Peyer's patch (tissue), 4 donors: ENCODE data around the gene EPC1. TPM values are rescaled to one million over a fixed set of nuclear protein-coding genes. Genes with fewer than 3 reads are reported as not detected.
"Not testable (repeated sequence)": the region's sequence is repeated elsewhere in the genome, so short reads cannot be mapped to it uniquely, and the experiment has no call there.

Source experiments
- DNase-seq, 3 donors: peaks; one replicate each; pipeline ENCODE4 v3.0.0-alpha.2; 2017 to 2019
- H3K27ac ChIP-seq, 4 donors: fragments of 200-600 bp; sonication (generic); one replicate each; pipeline ENCODE4 v1.5.1; 2016 to 2019
- H3K27me3 ChIP-seq, 2 donors: fragments of 200-600 bp; sonication (generic); one replicate each; pipeline ENCODE4 v1.5.1; 2019
- H3K36me3 ChIP-seq, 3 donors: fragments of 200-600 bp; sonication (generic); one replicate each; pipeline ENCODE4 v1.5.1; 2016 to 2019
- H3K4me1 ChIP-seq, 4 donors: fragments of 200-600 bp; sonication (generic); one replicate each; pipeline ENCODE4 v1.5.1; 2016 to 2019
- H3K4me3 ChIP-seq, 4 donors: fragments of 200-600 bp; sonication (generic); 1 replicate in 3 of 4; 2 replicates in 1 of 4; pipeline ENCODE4 v1.5.1; 2016 to 2019; ENCODE audit warnings: mild to moderate bottlenecking in 1 of 4
- H3K9me3 ChIP-seq, 4 donors: fragments of 200-600 bp; sonication (generic); one replicate each; pipeline ENCODE4 v1.5.1; 2016 to 2019; ENCODE audit warnings: mild to moderate bottlenecking in 1 of 4
- CTCF ChIP-seq, 6 experiments: fragments of 450-650 bp in 4 of 6; fragments of 200-600 bp in 2 of 6; sonication (generic) in 1 of 6; IDR thresholded peaks; one replicate each; pipeline ENCODE4 v1.5.1; 2017 to 2019; ENCODE audit warnings: antibody characterized with exemption in 6 of 6, mild to moderate bottlenecking in 3 of 6, moderate library complexity in 1 of 6
- POLR2A ChIP-seq, 2 donors: fragments of 450-650 bp; IDR thresholded peaks; one replicate each; pipeline ENCODE4 v1.5.1; 2017; ENCODE audit warnings: antibody characterized with exemption in 2 of 2, mild to moderate bottlenecking in 2 of 2, moderate library complexity in 2 of 2
- total RNA-seq, 4 donors: library from RNA; depleted of rRNA; stranded (reverse); fragments of >200 nt; gene quantifications; one replicate each; pipeline ENCODE4 v1.1.0, GENCODE V29; 2016

Gene EPC1
- total RNA-seq, 4 donors from 2014 or later: 41.5 to 77.6 (median 49.0) TPM

GRCh38 chr10:32367793-32368453 lies 21.0 kb upstream of the EPC1 start:
- Histone ChIP-seq H3K36me3 (no peaks in the 10 kb centered on the region), H3K9me3 (no peaks in the 10 kb centered on the region), H3K4me1 (peaks cover 0 to 12% (median 2%) of the 10 kb centered on the region in 4 donors), H3K27ac (no peak overlapping the region), H3K4me3 (no peak overlapping the region), H3K27me3 (no peaks in the 10 kb centered on the region)
- TF ChIP-seq CTCF (IDR thresholded peaks at IDR 0.05): peak; percentile 58 to 88 (median 82)
- TF ChIP-seq POLR2A (IDR thresholded peaks at IDR 0.05): no peak
- DNase-seq: peak; percentile 59 to 89 (median 68)

- no peaks in the 10 kb centered on the region for H3K36me3 ChIP-seq
- no peaks in the 10 kb centered on the region for H3K27me3 ChIP-seq
- peaks cover 0 to 6% (median 2%) of the 10 kb centered on the region in 4 donors for H3K4me1 ChIP-seq
- no peak overlapping the region for H3K27ac ChIP-seq
- H3K4me3 ChIP-seq: no peak overlapping the region
- DNase-seq: no peak
- TF ChIP-seq CTCF (IDR thresholded peaks at IDR 0.05) (no peak), POLR2A (IDR thresholded peaks at IDR 0.05) (no peak)
- H3K9me3 ChIP-seq: no peaks in the 10 kb centered on the region
Observed at GRCh38 chr10:32366588-32366987, 19.6 kb upstream of the EPC1 start.

GRCh38 chr10:32366111-32366510 lies 19.2 kb upstream of the EPC1 start:
- no peaks in the 10 kb centered on the region for H3K27me3 ChIP-seq
- no peak overlapping the region for H3K4me3 ChIP-seq
- peaks cover 0 to 6% (median 2%) of the 10 kb centered on the region in 4 donors for H3K4me1 ChIP-seq
- H3K27ac ChIP-seq: no peak overlapping the region
- no peak for DNase-seq
- H3K36me3 ChIP-seq: no peaks in the 10 kb centered on the region
- no peaks in the 10 kb centered on the region for H3K9me3 ChIP-seq
- no peak for TF ChIP-seq POLR2A (IDR thresholded peaks at IDR 0.05)
- no peak for TF ChIP-seq CTCF (IDR thresholded peaks at IDR 0.05)

GRCh38 chr10:32365404-32365803 lies 18.4 kb upstream of the EPC1 start:
- not testable (repeated sequence) for H3K27ac ChIP-seq, H3K36me3 ChIP-seq, H3K9me3 ChIP-seq, H3K27me3 ChIP-seq, H3K4me1 ChIP-seq, DNase-seq, H3K4me3 ChIP-seq

- H3K4me3 ChIP-seq: no peak overlapping the region
- no peaks in the 10 kb centered on the region for H3K9me3 ChIP-seq
- no peaks in the 10 kb centered on the region for H3K27me3 ChIP-seq
- no peak overlapping the region for H3K27ac ChIP-seq
- H3K4me1 ChIP-seq: peaks cover 0 to 6% (median 1%) of the 10 kb centered on the region in 4 donors
- no peaks in the 10 kb centered on the region for H3K36me3 ChIP-seq
- TF ChIP-seq CTCF (IDR thresholded peaks at IDR 0.05) (no peak), POLR2A (IDR thresholded peaks at IDR 0.05) (no peak)
- no peak for DNase-seq
Observed at GRCh38 chr10:32362571-32362970, 15.6 kb upstream of the EPC1 start.

- Histone ChIP-seq H3K36me3 (no peaks in the 10 kb centered on the region), H3K4me3 (no peak overlapping the region), H3K9me3 (no peaks in the 10 kb centered on the region), H3K27me3 (no peaks in the 10 kb centered on the region), H3K4me1 (peaks cover 0 to 2% (median 0%) of the 10 kb centered on the region in 4 donors), H3K27ac (no peak overlapping the region)
- DNase-seq: no peak
- TF ChIP-seq POLR2A (IDR thresholded peaks at IDR 0.05): no peak
- no peak for TF ChIP-seq CTCF (IDR thresholded peaks at IDR 0.05)
Observed at GRCh38 chr10:32360884-32361283, 13.9 kb upstream of the EPC1 start.
